GM12878 (cell line): ENCODE measurements around the gene APOM. TPM values are rescaled to one million over a fixed set of nuclear protein-coding genes. Genes with fewer than 3 reads are reported as not detected.

ENCODE experiments used
- CBFB ChIP-seq: IDR thresholded peaks from 2 replicates; pipeline ENCODE4 v1.6.1; 2016; ENCODE audit warnings: antibody characterized with exemption, low read depth
- FOXK2 ChIP-seq: fragments of 450-650 bp; IDR thresholded peaks from 2 replicates; pipeline ENCODE4 v1.6.1; 2017; ENCODE audit warnings: mild to moderate bottlenecking, moderate library complexity
- KLF5 ChIP-seq: fragments of 450-650 bp; IDR thresholded peaks from 2 replicates; pipeline ENCODE4 v1.6.1; 2014; ENCODE audit warnings: mild to moderate bottlenecking; ENCODE audit not compliant: partially characterized antibody
- MTA2 ChIP-seq: fragments of 450-650 bp; IDR thresholded peaks from 2 replicates; pipeline ENCODE4 v1.6.1; 2016; ENCODE audit warnings: low read depth, mild to moderate bottlenecking, moderate library complexity
- MTA3 ChIP-seq: IDR thresholded peaks from 2 replicates; pipeline ENCODE4 v1.6.1; 2012; ENCODE audit warnings: low read length, inconsistent platforms, borderline replicate concordance
- PML ChIP-seq: IDR thresholded peaks from 2 replicates; pipeline ENCODE4 v1.6.1; 2012; ENCODE audit warnings: low read length, inconsistent platforms
- POLR2A ChIP-seq: IDR thresholded peaks from 2 replicates; pipeline ENCODE4 v1.6.1; 2011; ENCODE audit warnings: low read depth, mild to moderate bottlenecking, low read length
- SIN3A ChIP-seq: IDR thresholded peaks from 2 replicates; pipeline ENCODE4 v1.6.1; 2012; ENCODE audit warnings: low read depth, low read length, improper control_type of control experiment
- SMAD1 ChIP-seq: fragments of 450-650 bp; IDR thresholded peaks from 2 replicates; pipeline ENCODE4 v1.6.1; 2018; ENCODE audit warnings: mild to moderate bottlenecking, low read depth; ENCODE audit not compliant: partially characterized antibody
- SP1 ChIP-seq: IDR thresholded peaks from one replicate; pipeline ENCODE4 v1.6.1; 2011; ENCODE audit warnings: low read depth, low read length
- TCF3 ChIP-seq: IDR thresholded peaks from 2 replicates; pipeline ENCODE4 v1.6.1; 2012; ENCODE audit warnings: low read depth, mild to moderate bottlenecking, low read length, borderline replicate concordance; ENCODE audit not compliant: insufficient read depth
- polyA plus RNA-seq, 11 experiments: library from polyadenylated mRNA; depleted of rRNA in 4 of 11; unstranded in 6 of 11; stranded (reverse) in 5 of 11; fragments of >200 nt; fragmentation: Nextera tagmentation in 4 of 11; fragmentation: Illumina TruSeq in 1 of 11; extraction: Ambion mirVana in 4 of 11; extraction: Trizol in 1 of 11; gene quantifications; 1 replicate in 1 of 11; 2 replicates in 10 of 11; pipeline versions ENCODE4 v1.2.1 to v1.2.3, GENCODE V29; 2011 to 2016; ENCODE audit warnings: inconsistent platforms in 2 of 11, missing spikeins in 2 of 11, low read depth in 1 of 11
- total RNA-seq, 4 experiments: library from RNA; depleted of rRNA in 3 of 4; stranded (reverse); fragments of >200 nt in 3 of 4; fragmentation: Illumina TruSeq in 1 of 4; extraction: Trizol in 1 of 4; gene quantifications; 2 replicates each; pipeline versions ENCODE4 v1.2.1 to v1.2.3, GENCODE V29; 2013 to 2021
- TF ChIP-seq, protein P1 (sequence below): fragments of 450-650 bp; IDR thresholded peaks from 2 replicates; pipeline ENCODE4 v1.6.1; 2018; ENCODE audit warnings: mild to moderate bottlenecking, low read depth, moderate library complexity; ENCODE audit not compliant: partially characterized antibody
- TF ChIP-seq, protein P2 (sequence below): fragments of 450-650 bp; IDR thresholded peaks from 2 replicates; pipeline ENCODE4 v1.6.1; 2016; ENCODE audit warnings: mild to moderate bottlenecking, moderate library complexity, borderline replicate concordance
- TF ChIP-seq, protein P3 (sequence below): fragments of 450-650 bp; IDR thresholded peaks from 2 replicates; pipeline ENCODE4 v1.6.1; 2017; ENCODE audit warnings: mild to moderate bottlenecking, moderate library complexity
- TF ChIP-seq, protein P4 (sequence below): IDR thresholded peaks from 2 replicates; pipeline ENCODE4 v1.6.1; 2011; ENCODE audit warnings: borderline replicate concordance, low read depth, mild to moderate bottlenecking, moderate library complexity, low read length; ENCODE audit not compliant: insufficient read depth, poor library complexity, severe bottlenecking
- TF ChIP-seq, protein P5 (sequence below): IDR thresholded peaks from 2 replicates; pipeline ENCODE4 v1.6.1; 2011; ENCODE audit warnings: low read depth, mild to moderate bottlenecking, low read length, moderate library complexity, borderline replicate concordance; ENCODE audit errors: extremely low read depth

APOM gene
- total and polyA plus RNA-seq, 10 of the 15 experiments (the other 5 are each of a cell fraction or from before 2014, with no cell fraction given): 4.0 to 14.1 (median 7.1) TPM

DNA sequence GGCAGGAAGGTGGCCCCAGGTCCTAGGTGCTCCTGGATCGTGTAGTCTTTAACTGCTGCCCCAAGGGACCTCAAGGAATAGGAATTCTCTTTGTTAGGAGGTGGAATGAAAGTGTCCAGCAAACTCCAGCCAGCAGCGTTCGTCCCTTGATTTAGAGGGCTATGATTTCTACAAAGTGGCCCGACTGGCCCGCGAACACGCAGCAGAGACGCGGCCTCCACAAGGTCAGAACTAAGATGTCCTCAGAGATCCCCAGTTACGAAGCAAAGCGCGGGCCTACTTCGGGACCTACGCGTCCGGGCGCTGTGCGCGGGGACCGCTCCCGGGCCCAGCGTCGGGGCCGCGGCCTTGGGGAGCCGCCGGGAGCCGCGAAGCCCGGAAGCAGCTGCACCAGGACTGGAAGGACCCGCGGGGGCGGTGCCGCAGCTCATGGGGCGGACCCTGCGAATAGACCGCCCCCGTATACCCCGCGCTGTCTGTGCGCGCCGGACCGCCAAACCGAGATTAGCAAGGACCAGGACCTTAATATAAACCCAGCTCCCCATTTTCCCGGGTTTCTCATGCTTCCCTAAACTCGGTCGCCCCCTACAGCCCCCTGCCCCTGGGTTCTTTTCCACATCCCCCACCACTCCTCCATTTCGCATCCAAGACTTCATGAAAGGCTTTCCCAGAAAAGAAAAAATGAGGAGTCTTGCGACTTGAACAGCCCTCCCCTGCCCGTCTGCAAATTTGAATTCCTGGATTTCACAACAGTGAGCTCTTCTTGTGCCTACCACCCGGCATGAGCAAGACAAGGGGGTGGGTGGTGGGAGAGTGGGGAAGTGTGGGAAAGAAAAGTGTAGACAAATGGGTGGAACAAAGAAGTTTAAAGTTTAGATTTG lies 4.9 kb downstream of the APOM start, which contains the start of gene C6orf47 (continued):
- TF ChIP-seq CBFB: peak; percentile 35; the same call in 1 of the 2 replicates
- TF ChIP-seq, protein P1, sequence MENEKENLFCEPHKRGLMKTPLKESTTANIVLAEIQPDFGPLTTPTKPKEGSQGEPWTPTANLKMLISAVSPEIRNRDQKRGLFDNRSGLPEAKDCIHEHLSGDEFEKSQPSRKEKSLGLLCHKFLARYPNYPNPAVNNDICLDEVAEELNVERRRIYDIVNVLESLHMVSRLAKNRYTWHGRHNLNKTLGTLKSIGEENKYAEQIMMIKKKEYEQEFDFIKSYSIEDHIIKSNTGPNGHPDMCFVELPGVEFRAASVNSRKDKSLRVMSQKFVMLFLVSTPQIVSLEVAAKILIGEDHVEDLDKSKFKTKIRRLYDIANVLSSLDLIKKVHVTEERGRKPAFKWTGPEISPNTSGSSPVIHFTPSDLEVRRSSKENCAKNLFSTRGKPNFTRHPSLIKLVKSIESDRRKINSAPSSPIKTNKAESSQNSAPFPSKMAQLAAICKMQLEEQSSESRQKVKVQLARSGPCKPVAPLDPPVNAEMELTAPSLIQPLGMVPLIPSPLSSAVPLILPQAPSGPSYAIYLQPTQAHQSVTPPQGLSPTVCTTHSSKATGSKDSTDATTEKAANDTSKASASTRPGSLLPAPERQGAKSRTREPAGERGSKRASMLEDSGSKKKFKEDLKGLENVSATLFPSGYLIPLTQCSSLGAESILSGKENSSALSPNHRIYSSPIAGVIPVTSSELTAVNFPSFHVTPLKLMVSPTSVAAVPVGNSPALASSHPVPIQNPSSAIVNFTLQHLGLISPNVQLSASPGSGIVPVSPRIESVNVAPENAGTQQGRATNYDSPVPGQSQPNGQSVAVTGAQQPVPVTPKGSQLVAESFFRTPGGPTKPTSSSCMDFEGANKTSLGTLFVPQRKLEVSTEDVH: peak; percentile 49
- TF ChIP-seq TCF3: 0 out of 2 replicates have a peak, but pooled peaks have one; percentile 54
- peak; percentile 74; the same call in 1 of the 2 replicates for TF ChIP-seq SIN3A
- TF ChIP-seq, protein P2, sequence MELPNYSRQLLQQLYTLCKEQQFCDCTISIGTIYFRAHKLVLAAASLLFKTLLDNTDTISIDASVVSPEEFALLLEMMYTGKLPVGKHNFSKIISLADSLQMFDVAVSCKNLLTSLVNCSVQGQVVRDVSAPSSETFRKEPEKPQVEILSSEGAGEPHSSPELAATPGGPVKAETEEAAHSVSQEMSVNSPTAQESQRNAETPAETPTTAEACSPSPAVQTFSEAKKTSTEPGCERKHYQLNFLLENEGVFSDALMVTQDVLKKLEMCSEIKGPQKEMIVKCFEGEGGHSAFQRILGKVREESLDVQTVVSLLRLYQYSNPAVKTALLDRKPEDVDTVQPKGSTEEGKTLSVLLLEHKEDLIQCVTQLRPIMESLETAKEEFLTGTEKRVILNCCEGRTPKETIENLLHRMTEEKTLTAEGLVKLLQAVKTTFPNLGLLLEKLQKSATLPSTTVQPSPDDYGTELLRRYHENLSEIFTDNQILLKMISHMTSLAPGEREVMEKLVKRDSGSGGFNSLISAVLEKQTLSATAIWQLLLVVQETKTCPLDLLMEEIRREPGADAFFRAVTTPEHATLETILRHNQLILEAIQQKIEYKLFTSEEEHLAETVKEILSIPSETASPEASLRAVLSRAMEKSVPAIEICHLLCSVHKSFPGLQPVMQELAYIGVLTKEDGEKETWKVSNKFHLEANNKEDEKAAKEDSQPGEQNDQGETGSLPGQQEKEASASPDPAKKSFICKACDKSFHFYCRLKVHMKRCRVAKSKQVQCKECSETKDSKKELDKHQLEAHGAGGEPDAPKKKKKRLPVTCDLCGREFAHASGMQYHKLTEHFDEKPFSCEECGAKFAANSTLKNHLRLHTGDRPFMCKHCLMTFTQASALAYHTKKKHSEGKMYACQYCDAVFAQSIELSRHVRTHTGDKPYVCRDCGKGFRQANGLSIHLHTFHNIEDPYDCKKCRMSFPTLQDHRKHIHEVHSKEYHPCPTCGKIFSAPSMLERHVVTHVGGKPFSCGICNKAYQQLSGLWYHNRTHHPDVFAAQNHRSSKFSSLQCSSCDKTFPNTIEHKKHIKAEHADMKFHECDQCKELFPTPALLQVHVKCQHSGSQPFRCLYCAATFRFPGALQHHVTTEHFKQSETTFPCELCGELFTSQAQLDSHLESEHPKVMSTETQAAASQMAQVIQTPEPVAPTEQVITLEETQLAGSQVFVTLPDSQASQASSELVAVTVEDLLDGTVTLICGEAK: no peak
- no peak for TF ChIP-seq KLF5
- TF ChIP-seq MTA2: no peak
- TF ChIP-seq SP1: peak; percentile 14
- TF ChIP-seq POLR2A: peak; percentile 90
- TF ChIP-seq, protein P3, sequence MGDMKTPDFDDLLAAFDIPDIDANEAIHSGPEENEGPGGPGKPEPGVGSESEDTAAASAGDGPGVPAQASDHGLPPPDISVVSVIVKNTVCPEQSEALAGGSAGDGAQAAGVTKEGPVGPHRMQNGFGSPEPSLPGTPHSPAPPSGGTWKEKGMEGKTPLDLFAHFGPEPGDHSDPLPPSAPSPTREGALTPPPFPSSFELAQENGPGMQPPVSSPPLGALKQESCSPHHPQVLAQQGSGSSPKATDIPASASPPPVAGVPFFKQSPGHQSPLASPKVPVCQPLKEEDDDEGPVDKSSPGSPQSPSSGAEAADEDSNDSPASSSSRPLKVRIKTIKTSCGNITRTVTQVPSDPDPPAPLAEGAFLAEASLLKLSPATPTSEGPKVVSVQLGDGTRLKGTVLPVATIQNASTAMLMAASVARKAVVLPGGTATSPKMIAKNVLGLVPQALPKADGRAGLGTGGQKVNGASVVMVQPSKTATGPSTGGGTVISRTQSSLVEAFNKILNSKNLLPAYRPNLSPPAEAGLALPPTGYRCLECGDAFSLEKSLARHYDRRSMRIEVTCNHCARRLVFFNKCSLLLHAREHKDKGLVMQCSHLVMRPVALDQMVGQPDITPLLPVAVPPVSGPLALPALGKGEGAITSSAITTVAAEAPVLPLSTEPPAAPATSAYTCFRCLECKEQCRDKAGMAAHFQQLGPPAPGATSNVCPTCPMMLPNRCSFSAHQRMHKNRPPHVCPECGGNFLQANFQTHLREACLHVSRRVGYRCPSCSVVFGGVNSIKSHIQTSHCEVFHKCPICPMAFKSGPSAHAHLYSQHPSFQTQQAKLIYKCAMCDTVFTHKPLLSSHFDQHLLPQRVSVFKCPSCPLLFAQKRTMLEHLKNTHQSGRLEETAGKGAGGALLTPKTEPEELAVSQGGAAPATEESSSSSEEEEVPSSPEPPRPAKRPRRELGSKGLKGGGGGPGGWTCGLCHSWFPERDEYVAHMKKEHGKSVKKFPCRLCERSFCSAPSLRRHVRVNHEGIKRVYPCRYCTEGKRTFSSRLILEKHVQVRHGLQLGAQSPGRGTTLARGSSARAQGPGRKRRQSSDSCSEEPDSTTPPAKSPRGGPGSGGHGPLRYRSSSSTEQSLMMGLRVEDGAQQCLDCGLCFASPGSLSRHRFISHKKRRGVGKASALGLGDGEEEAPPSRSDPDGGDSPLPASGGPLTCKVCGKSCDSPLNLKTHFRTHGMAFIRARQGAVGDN: peak; percentile 77; the same call in 1 of the 2 replicates
- TF ChIP-seq MTA3: 0 out of 2 replicates have a peak, but pooled peaks have one; percentile 20
- TF ChIP-seq SMAD1: no peak
- TF ChIP-seq, protein P4, sequence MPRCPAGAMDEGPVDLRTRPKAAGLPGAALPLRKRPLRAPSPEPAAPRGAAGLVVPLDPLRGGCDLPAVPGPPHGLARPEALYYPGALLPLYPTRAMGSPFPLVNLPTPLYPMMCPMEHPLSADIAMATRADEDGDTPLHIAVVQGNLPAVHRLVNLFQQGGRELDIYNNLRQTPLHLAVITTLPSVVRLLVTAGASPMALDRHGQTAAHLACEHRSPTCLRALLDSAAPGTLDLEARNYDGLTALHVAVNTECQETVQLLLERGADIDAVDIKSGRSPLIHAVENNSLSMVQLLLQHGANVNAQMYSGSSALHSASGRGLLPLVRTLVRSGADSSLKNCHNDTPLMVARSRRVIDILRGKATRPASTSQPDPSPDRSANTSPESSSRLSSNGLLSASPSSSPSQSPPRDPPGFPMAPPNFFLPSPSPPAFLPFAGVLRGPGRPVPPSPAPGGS: peak; percentile 85
- TF ChIP-seq PML: peak; percentile 93
- TF ChIP-seq, protein P5, sequence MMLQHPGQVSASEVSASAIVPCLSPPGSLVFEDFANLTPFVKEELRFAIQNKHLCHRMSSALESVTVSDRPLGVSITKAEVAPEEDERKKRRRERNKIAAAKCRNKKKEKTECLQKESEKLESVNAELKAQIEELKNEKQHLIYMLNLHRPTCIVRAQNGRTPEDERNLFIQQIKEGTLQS: no peak
- no peak for TF ChIP-seq FOXK2
